ENCODE measurements around the gene MVB12B.

MVB12B gene

GRCh38 chr9:126436545-126437267 is 110.1 kb downstream of the MVB12B start:
- DNase-seq, result no peak

GRCh38 chr9:126437268-126437666 is 110.6 kb downstream of the MVB12B start:
- no peak for DNase-seq

GRCh38 chr9:126437701-126438100 is 111.1 kb downstream of the MVB12B start:
- no peak for DNase-seq

GRCh38 chr9:126438741-126439401 is 112.2 kb downstream of the MVB12B start:
- DNase-seq, result no peak

- DNase-seq, result no peak
These were observed 112.8 kb downstream of the MVB12B start for GRCh38 chr9:126439402-126439765.

- no peak for DNase-seq
These were observed 113.4 kb downstream of the MVB12B start for GRCh38 chr9:126439883-126440653.

GRCh38 chr9:126440940-126441339 is 114.3 kb downstream of the MVB12B start:
- no peak for DNase-seq

GRCh38 chr9:126442636-126443035 is 116.0 kb downstream of the MVB12B start:
- DNase-seq, result no peak

- DNase-seq, result no peak
These were observed 116.5 kb downstream of the MVB12B start for GRCh38 chr9:126443144-126443543.

- no peak for DNase-seq
These were observed 121.5 kb downstream of the MVB12B start for GRCh38 chr9:126448136-126448535.

- no peak for DNase-seq
These were observed 122.4 kb downstream of the MVB12B start for GRCh38 chr9:126448865-126449577.

GRCh38 chr9:126449725-126450667 is 123.4 kb downstream of the MVB12B start:
- no peak for DNase-seq

GRCh38 chr9:126450668-126451205 is 124.1 kb downstream of the MVB12B start:
- no peak for DNase-seq

GRCh38 chr9:126451316-126451885 is 124.8 kb downstream of the MVB12B start:
- no peak for DNase-seq

GRCh38 chr9:126452106-126452505 is 125.5 kb downstream of the MVB12B start:
- DNase-seq, result no peak

- no peak for DNase-seq
These were observed 126.7 kb downstream of the MVB12B start for GRCh38 chr9:126453156-126453963.

GRCh38 chr9:126454215-126454614 is 127.6 kb downstream of the MVB12B start:
- no peak for DNase-seq

GRCh38 chr9:126454795-126455194 is 128.2 kb downstream of the MVB12B start:
- DNase-seq, result no peak

- DNase-seq, result no peak
These were observed 130.0 kb downstream of the MVB12B start for GRCh38 chr9:126456441-126457174.

GRCh38 chr9:126457175-126457547 is 130.5 kb downstream of the MVB12B start:
- DNase-seq, result no peak

All from stimulated activated CD4-positive, alpha-beta T cell treated with anti-CD3 and anti-CD28 coated beads, Interleukin-12 subunit alpha, Interleukin-12 subunit beta, amount 100 ng/mL, for 4 hours (primary cell).